Keratinocyte (primary cell): Measurements from ENCODE around the gene HDLBP. TPM values are rescaled to one million over a fixed set of nuclear protein-coding genes. Genes with fewer than 3 reads are reported as not detected.

ENCODE experiments used
- DNase-seq: peaks from one replicate; pipeline ENCODE4 v3.0.0-alpha.2; 2011; ENCODE audit warnings: low read depth, missing footprints, low spot score
- FAIRE-seq: peaks from 2 replicates; lab custom pipeline; 2011; peaks lifted over from hg19 to GRCh38; lab: Jason Lieb, UNC
- H2AFZ ChIP-seq: 2 replicates; pipeline ENCODE4 v1.6.0; 2012; ENCODE audit warnings: low read length, control low read depth, inconsistent platforms; ENCODE audit not compliant: control insufficient read depth
- H3K27ac ChIP-seq: 2 replicates; pipeline ENCODE4 v1.5.1; 2011; ENCODE audit warnings: low read length; ENCODE audit not compliant: control insufficient read depth, insufficient read depth
- H3K27me3 ChIP-seq: 3 replicates; pipeline ENCODE4 v1.6.0; 2011; ENCODE audit warnings: low read length; ENCODE audit not compliant: control insufficient read depth, insufficient read depth; ENCODE audit errors: extremely low read depth
- H3K36me3 ChIP-seq, 2 experiments: 2 replicates in 1 of 2; 3 replicates in 1 of 2; pipeline ENCODE4 v1.5.1; 2011; ENCODE audit warnings: low read length in 2 of 2, mild to moderate bottlenecking in 1 of 2; ENCODE audit not compliant: control insufficient read depth in 2 of 2, insufficient read depth in 2 of 2; ENCODE audit errors: extremely low read depth in 1 of 2
- H3K4me1 ChIP-seq: 3 replicates; pipeline ENCODE4 v1.5.1; 2011; ENCODE audit warnings: low read length; ENCODE audit not compliant: control insufficient read depth, insufficient read depth; ENCODE audit errors: extremely low read depth
- H3K4me2 ChIP-seq: 3 replicates; pipeline ENCODE4 v1.6.0; 2011; ENCODE audit warnings: low read depth, low read length; ENCODE audit not compliant: control insufficient read depth, insufficient read depth; ENCODE audit errors: extremely low read depth
- H3K4me3 ChIP-seq, 3 experiments: fragments of 200-600 bp in 1 of 3; sonication (generic) in 1 of 3; 2 replicates in 2 of 3; 3 replicates in 1 of 3; pipeline ENCODE4 v1.5.1; 2011 to 2016; ENCODE audit warnings: low read length in 3 of 3, mild to moderate bottlenecking in 3 of 3, control low read depth in 2 of 3, inconsistent platforms in 1 of 3, low read depth in 1 of 3, mixed read lengths in 1 of 3, mixed run types in 1 of 3, moderate library complexity in 1 of 3; ENCODE audit not compliant: control insufficient read depth in 2 of 3, insufficient read depth in 2 of 3; ENCODE audit errors: extremely low read depth in 1 of 3
- H3K79me2 ChIP-seq: 2 replicates; pipeline ENCODE4 v1.6.0; 2012; ENCODE audit warnings: low read length; ENCODE audit not compliant: control insufficient read depth, insufficient read depth
- H3K9ac ChIP-seq: 3 replicates; pipeline ENCODE4 v1.6.0; 2011; ENCODE audit warnings: low read length; ENCODE audit not compliant: control insufficient read depth, insufficient read depth; ENCODE audit errors: extremely low read depth
- H3K9me1 ChIP-seq: 3 replicates; pipeline ENCODE4 v1.6.0; 2011; ENCODE audit warnings: low read length; ENCODE audit not compliant: control insufficient read depth, insufficient read depth; ENCODE audit errors: extremely low read depth
- H3K9me3 ChIP-seq: 2 replicates; pipeline ENCODE4 v1.5.1; 2012; ENCODE audit warnings: low read depth, low read length; ENCODE audit not compliant: control insufficient read depth
- H4K20me1 ChIP-seq: 3 replicates; pipeline ENCODE4 v1.6.0; 2011; ENCODE audit warnings: low read length; ENCODE audit not compliant: control insufficient read depth, insufficient read depth; ENCODE audit errors: extremely low read depth
- EZH2 ChIP-seq: IDR thresholded peaks from one replicate; pipeline ENCODE4 v1.6.1; 2012; ENCODE audit warnings: inconsistent platforms, mild to moderate bottlenecking, low read length, moderate library complexity
- dilution Hi-C: fragments of 300-500 bp; cut with MboI; formaldehyde crosslinking; loops from one replicate; pipeline ENCODE4 v1.7.0; 2020; ENCODE audit warnings: low sequenced_read_pairs; ENCODE audit not compliant: extremely low pct_ligation_motif_present
- polyA plus RNA-seq, 5 experiments: library from polyadenylated mRNA; depleted of rRNA in 3 of 5; stranded (reverse) in 3 of 5; stranded (forward) in 1 of 5; unstranded in 1 of 5; fragments of >200 nt; gene quantifications; 1 replicate in 1 of 5; 2 replicates in 3 of 5; 3 replicates in 1 of 5; pipeline versions ENCODE4 v1.2.1 to v1.2.3, GENCODE V29; 2011 to 2012; ENCODE audit warnings: missing spikeins in 2 of 5, low read depth in 1 of 5, low replicate concordance in 1 of 5
- TF ChIP-seq, protein P1 (sequence below), 3 experiments: IDR thresholded peaks in 1 of 3; conservative IDR thresholded peaks in 1 of 3; optimal IDR thresholded peaks in 1 of 3; 2 replicates in 2 of 3; 3 replicates in 1 of 3; pipeline versions ENCODE3 to v1.5.1; 2011; ENCODE audit warnings: low read length in 3 of 3, mild to moderate bottlenecking in 3 of 3, moderate library complexity in 2 of 3, control low read depth in 1 of 3, inconsistent platforms in 1 of 3; ENCODE audit not compliant: insufficient read depth in 2 of 3; ENCODE audit errors: extremely low read depth in 1 of 3

The HDLBP gene
- polyA plus RNA-seq, 1 donor (not counting 4 experiments of a cell fraction or from before 2014, with no cell fraction given): 289 TPM

DNA sequence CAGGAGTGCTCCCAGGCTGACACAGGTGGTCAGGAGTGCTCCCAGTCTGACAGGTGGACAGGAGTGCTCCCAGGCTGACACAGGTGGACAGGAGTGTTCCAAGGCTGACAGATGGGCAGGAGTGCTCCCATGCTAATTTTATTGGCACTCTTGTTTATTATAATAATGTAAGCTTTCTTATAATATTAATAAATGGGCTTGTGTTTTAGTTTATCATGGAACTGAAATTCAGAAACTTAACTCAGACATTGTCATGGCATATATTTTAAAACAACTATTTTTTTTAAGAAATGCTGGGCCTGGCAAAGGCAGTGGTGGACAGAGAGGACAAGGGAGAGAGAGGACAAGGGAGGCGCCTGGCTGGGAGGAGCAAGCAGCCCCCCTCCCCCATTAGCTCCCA, 108.3 kb downstream of the HDLBP start:
- H3K79me2 ChIP-seq: no peaks in the 10 kb centered on the region
- dilution Hi-C loops: no loop called here
- H3K4me1 ChIP-seq: no peaks in the 10 kb centered on the region
- FAIRE-seq (no peak), DNase-seq (no peak)
- H3K4me3 ChIP-seq: no peak overlapping the region
- H3K27me3 ChIP-seq: peaks cover 3% of the 10 kb centered on the region
- no peaks in the 10 kb centered on the region for H3K36me3 ChIP-seq
- H2AFZ ChIP-seq: no peak overlapping the region
- H3K4me2 ChIP-seq: no peak overlapping the region
- no peaks in the 10 kb centered on the region for H3K9me1 ChIP-seq
- TF ChIP-seq, protein P1, sequence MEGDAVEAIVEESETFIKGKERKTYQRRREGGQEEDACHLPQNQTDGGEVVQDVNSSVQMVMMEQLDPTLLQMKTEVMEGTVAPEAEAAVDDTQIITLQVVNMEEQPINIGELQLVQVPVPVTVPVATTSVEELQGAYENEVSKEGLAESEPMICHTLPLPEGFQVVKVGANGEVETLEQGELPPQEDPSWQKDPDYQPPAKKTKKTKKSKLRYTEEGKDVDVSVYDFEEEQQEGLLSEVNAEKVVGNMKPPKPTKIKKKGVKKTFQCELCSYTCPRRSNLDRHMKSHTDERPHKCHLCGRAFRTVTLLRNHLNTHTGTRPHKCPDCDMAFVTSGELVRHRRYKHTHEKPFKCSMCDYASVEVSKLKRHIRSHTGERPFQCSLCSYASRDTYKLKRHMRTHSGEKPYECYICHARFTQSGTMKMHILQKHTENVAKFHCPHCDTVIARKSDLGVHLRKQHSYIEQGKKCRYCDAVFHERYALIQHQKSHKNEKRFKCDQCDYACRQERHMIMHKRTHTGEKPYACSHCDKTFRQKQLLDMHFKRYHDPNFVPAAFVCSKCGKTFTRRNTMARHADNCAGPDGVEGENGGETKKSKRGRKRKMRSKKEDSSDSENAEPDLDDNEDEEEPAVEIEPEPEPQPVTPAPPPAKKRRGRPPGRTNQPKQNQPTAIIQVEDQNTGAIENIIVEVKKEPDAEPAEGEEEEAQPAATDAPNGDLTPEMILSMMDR (optimal IDR thresholded peaks at IDR 0.05 in 1 of 3, IDR thresholded peaks at IDR 0.05 in 1 of 3, conservative IDR thresholded peaks at IDR 0.05 in 1 of 3; ENCODE audit: extremely low read depth in 1 of 3, insufficient read depth in 2 of 3, low read length in 3 of 3): no peak
- no peak overlapping the region for H3K27ac ChIP-seq
- H3K9me3 ChIP-seq: no peaks in the 10 kb centered on the region
- no peak overlapping the region for H3K9ac ChIP-seq
- no peaks in the 10 kb centered on the region for H4K20me1 ChIP-seq

DNA sequence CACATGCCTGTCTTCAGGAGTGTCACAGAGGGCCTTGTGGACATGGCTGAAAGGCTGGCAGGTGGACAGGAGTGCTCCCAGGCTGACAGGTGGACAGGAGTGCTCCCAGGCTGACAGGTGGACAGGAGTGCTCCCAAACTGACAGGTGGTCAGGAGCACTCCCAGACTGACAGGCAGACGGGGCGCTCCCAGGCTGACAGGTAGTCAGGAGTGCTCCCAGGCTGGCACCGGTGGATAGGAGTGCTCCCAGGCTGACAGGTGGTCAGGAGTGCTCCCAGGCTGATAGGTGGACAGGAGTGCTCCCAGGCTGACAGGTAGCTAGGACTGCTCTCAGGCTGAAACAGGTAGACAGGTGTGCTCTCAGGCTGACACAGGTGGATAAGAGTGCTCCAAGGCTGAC, 110.4 kb downstream of the HDLBP start:
- Histone ChIP-seq H2AFZ (no peak overlapping the region), H3K4me3 (no peak overlapping the region), H4K20me1 (no peaks in the 10 kb centered on the region), H3K4me2 (no peak overlapping the region), H3K27ac (no peak overlapping the region), H3K36me3 (no peaks in the 10 kb centered on the region), H3K9ac (no peak overlapping the region), H3K4me1 (no peaks in the 10 kb centered on the region), H3K9me3 (no peaks in the 10 kb centered on the region), H3K9me1 (no peaks in the 10 kb centered on the region), H3K27me3 (no peaks in the 10 kb centered on the region), H3K79me2 (no peaks in the 10 kb centered on the region)
- DNase-seq: no peak
- TF ChIP-seq, protein P1 (optimal IDR thresholded peaks at IDR 0.05 in 1 of 3, IDR thresholded peaks at IDR 0.05 in 1 of 3, conservative IDR thresholded peaks at IDR 0.05 in 1 of 3; ENCODE audit: extremely low read depth in 1 of 3, insufficient read depth in 2 of 3, low read length in 3 of 3): no peak
- TF ChIP-seq EZH2: no peak
- no peak for FAIRE-seq
- dilution Hi-C loops: no loop called here
